Left forelimb (tissue), 1 donor: Measurements from ENCODE around the gene POLD3.

Experiments
- DNase-seq: peaks from one replicate; pipeline ENCODE4 v3.0.0-alpha.2; 2018; ENCODE audit warnings: low spot score

The POLD3 gene

GRCh38 chr11:74691755-74692154, 99.4 kb downstream of the POLD3 start:
- no peak for DNase-seq
